AML-193 (cell line): ENCODE results near the gene ARHGAP11B.
"Not testable (repeated sequence)": the region's sequence is repeated elsewhere in the genome, so short reads cannot be mapped to it uniquely, and the experiment has no call there.

Source experiments
- DNase-seq, 2 experiments: peaks; one replicate each; lab custom pipeline; 2025; lab: John Stamatoyannopoulos, UW

ARHGAP11B gene

DNA sequence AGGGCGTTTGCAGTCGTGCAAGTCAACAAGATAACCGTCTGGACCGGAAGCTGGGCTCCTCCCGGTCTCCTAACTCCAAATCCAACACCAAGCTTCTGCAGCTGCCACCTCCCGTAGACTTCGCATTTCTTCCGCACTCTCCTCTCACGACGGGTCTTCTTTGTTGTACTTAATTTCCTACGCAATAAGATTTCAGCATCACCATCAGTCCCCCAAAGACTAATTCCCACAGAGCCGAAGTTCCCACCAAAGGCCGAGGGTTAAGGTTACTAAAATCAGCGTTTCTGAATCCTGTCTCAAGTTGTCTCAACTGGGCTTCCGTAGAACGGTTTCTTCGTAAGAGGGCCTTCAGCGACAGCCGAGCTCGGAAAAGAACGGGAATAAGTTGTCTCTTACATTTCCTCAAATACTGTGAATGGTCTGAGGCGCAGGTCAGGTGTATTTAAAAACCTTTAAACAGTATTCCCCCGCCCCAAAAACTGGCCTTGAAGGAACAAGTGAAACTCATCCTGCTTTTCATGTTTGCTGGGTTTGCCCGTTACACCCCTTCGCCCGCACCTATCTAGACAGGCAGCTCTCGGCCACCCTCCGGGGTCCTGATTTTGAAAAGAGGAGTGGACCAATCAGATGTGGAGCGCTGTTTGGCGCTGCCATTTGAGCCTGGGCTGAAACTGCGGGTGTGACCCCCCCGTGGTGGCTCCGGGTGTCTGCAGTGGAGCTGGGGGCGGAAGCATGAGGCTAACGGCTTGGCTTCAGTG lies at the start of gene ARHGAP11B:
ARHGAP11B (plus strand) TSS at position 693 of the 758 bp plus-strand sequence.
- not testable (repeated sequence) for DNase-seq

DNA sequence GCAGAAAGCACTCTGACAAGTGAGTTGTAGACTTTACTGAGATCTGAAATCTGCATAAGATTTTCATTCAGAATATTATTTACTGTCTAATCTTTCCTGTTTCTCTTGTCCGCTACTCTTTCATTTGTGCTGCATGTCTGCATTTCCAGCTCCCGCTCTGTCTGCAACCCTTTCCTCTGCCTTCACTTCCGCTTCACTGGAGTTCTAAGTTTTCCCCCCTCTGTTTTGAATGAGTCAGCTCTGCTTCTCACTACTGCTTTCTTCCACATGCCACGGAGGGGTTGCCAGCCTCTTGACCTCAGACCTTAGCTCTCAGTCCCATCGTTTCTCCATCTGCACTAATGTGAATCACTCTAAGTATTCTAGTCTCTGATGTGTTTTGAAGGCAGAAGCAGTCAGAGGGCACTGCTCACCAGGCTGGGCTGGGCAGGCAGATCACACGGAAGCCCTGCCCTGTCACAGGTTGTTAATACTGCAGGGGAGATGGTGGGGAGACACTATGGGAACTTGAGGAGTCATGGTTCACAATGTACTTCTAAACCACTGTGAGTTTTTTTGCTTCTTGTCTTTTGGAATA lies 46.4 kb upstream of the ARHGAP11B start:
- not testable (repeated sequence) for DNase-seq

DNA sequence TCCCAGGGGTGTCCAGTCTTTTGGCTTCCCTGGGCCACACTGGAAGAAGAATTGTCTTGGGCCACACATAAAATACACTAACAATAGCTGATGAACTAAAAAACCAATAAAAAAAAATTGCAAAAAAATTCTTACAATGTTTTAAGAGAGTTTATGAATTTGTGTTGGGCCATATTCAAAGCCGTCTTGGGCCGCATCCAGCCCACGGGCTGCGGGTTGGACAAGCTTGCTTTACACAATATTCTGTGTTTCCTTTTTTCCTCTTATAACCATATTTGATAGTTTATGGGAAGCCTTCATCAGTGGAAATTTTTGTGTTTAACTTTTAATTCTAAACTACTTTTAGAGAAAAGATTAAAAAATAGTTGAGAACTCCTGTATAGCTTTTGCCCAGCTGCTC lies 45.2 kb upstream of the ARHGAP11B start:
- not testable (repeated sequence) for DNase-seq

DNA sequence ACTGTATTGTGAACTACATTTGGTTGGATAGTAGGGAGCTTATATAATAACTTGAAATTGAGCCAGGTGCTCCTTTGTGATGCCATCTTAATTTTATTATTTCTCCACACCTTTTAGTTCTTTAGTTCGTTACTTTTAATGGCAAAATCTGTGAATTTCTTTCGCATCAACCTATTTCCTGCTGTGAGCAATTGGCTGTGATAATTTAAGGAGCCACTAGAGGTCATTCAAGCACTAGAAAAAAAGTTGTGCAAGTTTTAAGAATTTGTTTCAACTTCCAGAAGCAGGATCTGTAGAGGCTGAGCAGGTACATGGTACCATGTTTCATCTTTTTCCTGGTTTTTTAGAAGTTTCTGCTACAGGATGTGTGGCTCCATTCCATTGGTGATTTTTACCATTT lies 27.0 kb upstream of the ARHGAP11B start:
- not testable (repeated sequence) for DNase-seq

DNA sequence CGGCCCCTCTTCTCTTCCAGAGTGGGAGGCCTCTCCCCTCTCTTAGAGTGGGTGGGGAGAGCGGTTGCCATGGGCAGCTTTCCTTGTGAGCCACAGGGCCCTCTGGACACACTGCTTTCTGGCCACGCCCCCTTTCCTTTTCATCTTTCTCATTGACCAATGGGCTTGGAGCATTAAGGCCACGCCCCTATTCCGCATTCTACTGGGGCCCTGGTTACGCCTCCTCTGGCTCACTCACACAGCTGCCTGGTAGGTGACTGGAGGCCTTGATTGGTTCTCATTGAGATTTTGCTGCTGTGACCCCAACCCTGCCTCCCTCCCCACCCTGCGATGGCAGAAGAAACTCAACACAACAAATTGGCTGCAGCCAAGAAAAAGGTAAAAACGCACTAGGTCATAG lies 22.1 kb upstream of the ARHGAP11B start, which contains the start of gene GOLGA8H:
GOLGA8H (plus strand) TSS at position 233 of the 400 bp plus-strand sequence; CDS start at position 331, 98 bp downstream.
- not testable (repeated sequence) for DNase-seq

DNA sequence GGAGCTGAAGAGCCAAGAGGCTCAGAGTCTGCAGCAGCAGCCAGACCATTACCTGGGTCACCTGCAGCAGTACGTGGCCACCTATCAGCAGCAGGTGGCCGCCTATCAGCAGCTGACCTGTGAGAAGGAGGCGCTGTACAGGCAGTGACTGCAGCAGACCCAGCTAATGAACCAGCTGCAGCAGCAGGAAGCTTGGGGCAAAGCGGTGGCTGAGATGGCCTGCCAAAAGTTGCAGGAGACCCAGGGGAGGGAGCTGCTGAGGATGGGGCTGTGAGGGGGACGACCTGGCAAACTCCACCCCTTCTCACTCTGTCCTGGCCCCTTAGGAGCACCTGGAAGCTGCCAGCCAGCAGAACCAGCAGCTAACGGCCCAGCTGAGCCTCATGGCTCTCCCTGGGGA lies 13.7 kb upstream of the ARHGAP11B start:
- not testable (repeated sequence) for DNase-seq

DNA sequence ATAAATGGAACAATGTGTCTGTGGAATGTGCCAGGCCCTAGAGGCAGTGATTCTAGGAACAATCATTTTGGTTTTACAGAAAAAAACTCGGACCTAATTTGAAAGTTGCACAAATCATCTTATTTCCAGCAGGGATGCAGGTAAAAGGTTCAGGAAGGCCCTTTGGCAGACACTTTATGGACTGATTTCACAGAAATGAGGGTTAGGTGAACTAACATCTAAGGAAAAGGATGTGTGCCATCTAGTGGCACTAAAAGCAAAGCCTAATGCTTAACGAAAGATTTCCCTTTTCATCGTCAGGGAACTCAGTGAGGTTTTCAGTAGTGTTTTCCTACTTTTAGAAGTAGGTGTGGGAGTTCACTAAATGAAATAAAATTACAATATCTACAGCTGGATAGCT lies 4.6 kb upstream of the ARHGAP11B start:
- not testable (repeated sequence) for DNase-seq

DNA sequence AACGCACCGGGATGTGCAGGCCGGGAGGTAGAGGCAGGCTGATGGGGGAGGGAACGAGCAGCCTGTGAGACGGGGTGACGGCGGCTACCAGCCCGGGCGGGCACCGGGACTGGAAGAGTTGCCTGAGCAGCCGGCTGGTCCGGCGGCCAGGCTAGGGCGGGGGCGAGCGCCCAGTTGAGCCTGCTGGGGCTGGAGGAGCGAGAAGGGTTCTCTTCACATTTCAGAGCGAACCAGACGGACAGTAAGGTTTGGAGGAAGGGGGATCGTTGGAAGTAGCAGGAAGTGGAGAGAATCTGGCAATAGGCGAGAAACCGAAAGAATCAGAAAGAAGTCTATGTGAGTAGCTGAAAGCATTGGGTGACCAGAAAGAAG lies 252 bp downstream of the ARHGAP11B start:
- not testable (repeated sequence) for DNase-seq

DNA sequence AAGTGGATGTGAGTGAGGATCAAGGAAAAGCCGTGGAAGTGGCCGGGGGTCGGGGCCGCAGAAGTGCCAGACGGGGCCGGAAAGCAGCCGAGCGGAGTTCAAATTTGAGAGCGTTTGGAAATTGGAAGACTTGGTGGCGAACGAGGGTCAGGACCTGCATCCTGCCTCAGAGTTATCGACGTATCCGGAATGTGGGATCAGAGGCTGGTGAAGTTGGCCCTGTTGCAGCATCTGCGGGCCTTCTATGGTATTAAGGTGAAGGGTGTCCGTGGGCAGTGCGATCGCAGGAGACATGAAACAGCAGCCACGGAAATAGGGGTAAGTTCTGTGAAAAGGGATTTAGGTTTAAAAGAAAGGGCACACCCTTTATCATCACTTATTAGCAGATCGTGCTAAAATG lies 704 bp downstream of the ARHGAP11B start:
- not testable (repeated sequence) for DNase-seq

DNA sequence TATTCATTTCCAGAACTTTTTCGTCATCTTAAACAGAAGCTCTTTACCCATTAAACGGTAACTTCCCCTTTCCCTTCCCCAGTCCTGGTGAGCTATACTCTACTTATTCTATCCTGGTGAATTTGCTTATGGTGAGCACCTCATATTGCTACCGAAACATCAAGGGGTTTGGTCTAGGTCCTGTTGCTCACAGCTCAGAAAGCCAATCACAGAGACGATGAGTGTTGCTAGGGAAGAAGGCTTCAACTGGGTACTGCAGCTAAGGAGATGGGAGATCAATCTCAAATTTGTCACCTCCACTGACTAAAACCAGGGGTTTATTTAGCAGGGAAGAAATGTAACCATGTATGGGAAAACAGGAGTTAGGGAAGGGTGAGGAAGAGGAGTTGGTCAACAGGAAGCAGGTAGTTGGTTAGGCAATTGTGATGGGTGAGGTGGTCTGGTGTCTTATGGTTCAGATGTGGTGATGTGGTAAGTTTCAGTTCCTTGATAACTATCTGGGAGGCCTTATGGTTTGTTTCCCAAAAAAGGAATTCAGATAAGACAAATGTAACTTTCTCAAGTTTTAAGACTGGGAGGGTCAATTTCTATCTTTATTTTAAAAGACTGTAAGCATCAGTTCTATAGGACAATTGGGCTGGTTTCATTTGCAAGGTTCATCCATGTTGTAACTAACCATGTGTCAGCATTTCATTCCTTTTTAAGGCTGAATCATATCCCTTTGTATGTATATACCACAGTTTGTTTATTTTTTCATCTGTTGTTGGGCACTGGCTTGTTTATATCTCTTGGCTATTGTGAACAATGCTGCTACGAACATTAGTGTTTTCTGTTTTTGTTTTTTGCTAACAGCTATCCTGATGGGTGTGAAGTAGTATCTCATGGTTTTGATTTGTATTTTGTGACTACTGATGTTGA lies 24.3 kb downstream of the ARHGAP11B start:
- DNase-seq: peak in 1 of 2 experiments; percentile 14

DNA sequence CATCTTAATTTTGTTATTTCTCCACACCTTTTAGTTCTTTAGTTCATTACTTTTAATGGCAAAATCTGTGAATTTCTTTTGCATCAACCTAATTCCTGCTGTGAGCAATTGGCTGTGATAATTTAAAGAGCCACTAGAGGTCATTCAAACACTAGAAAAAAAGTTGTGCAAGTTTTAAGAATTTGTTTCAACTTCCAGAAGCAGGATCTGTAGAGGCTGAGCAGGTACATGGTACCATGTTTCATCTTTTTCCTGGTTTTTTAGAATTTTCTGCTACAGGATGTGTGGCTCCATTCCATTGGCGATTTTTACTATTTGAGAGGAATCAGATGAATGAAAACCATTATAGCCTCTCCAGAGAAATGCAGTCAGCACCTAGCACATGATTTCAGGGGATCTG lies 35.2 kb downstream of the ARHGAP11B start:
- DNase-seq: not testable (repeated sequence)

DNA sequence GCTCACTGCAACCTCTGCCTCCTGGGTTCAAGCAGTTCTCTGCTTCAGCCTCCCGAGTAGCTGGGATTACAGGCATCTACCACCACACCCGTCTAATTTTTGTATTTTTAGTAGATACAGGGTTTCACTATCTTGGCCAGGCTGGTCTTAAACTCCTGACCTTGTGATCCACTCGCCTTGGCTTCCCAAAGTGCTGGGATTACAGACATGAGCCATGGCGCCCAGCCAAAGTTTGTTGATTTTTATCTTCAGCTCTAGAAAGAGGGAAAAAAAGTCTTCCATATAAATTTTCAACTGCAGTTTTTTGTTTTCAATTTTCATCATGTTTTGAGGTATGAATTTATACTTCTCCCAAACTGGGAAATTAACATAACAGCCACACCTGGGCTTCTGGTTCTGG lies 43.7 kb downstream of the ARHGAP11B start:
- DNase-seq: not testable (repeated sequence)

DNA sequence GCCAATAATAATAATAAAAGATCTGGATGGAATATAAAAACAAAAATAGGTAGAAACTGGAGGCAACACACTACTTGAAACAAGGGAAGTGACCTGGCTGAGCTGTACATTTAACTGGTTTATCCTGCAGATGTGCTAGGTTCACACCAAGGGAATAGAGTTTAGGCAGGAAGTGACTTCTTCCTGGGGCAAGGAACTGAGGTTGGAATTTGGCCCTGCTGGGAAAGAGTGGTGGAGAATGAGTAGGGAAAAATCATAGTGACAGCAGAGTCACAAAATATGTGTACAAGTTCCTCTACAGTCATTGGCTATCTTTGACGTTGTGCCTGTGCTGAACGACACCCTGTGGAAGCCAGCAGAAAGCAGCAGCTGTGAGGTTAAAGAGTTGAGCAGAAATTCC lies 44.1 kb downstream of the ARHGAP11B start:
- DNase-seq: no peak

DNA sequence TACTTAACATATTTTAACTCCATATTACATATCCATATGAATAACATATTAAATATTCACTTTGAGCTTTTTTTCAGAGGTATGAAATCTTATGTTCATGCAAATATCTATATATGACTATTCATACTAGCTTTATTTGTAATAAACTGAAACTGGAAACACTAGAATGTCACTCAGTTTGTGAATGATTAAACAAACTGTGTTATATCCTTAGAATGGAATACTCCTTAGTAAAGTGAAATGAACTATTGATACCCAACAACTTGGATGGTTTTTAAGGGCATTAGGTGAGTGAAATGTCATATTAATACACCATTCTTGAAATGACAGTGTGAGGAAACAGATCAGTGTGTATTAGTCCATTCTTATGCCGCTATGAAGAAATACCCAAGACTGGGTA lies 45.4 kb downstream of the ARHGAP11B start:
- DNase-seq: no peak

DNA sequence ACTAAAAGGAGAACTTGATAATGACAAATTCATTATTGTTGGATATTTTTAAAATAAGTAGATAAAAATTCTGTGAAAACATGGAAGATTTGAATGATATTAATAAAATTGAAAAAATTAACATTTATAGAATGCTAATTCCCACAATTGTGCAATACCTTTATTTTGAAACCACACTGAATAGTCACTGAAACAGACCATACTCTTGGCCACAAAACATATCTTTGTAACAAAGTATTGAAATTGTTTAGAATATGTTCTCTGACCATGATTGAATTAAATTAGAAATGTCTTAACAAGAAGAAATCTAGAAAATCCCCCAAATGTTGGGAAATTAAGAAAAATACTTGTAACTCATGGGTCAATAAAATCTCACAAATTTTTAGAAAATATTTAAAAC lies 49.2 kb downstream of the ARHGAP11B start:
- DNase-seq: no peak

DNA sequence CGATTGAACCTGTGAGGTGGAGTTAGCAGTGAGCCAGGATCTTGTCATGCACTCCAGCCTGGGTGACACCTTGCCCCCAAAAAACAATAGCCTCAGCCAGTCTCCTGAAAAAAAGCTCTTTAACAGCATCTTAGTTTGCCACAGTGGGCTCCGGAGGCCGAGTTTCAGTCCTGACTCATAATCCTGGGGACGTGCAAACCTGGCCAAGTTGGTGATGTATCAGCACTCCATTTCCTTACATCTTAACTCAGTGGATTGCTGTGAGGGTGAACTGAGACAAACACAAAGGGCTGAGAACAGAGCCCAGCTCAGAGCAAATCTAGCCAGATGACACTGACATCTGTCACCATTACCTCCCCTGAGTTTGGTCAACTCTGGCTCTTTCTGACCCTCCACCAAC lies 50.0 kb downstream of the ARHGAP11B start:
- not testable (repeated sequence) for DNase-seq

DNA sequence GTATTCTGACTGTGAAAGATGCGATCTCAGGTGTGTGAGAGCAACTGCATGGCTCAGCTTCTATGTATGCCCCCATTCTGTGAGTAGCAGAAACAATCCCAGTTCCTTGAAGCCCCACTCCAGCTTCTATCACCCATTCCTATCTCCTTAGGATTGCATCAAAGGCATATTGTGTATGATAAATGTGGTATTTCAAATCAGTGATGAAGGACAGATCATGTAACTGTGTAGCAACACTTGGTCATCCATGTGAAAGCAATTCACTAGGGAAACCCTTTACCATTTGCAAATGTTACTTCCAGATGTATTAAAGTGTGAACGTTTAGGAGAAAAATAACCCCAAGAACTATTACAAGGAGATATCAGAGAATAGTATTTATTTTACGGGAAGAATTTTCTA lies 55.1 kb downstream of the ARHGAP11B start:
- not testable (repeated sequence) for DNase-seq

DNA sequence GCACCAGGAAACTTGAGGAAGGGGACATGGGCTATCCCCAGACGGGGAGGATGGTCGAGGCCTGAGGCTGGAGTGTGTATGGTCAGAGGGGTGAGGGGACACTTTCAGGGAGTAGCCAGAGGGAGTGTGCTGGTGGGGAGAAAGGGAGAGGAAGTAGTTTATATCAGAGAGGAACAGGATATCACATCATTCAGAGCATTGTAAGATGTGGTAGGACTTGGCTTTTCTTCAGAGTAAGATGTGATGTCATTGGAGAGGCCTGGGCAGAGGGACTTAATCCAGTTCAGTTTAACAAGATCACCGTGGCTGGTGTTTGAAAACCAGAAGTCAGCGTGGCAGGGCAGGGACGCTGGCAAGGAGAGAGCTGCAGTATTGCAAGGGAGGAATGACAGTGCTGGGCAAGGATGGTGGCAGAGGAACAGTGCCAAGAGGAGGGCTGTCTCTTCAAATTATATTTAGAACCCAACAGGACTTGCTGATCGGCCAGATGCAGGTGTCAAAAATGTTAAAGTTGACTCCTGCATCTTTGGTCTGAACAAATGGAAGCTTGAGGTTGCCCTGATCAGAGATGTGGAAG lies 59.9 kb downstream of the ARHGAP11B start:
- DNase-seq: peak in 1 of 2 experiments; percentile 11

DNA sequence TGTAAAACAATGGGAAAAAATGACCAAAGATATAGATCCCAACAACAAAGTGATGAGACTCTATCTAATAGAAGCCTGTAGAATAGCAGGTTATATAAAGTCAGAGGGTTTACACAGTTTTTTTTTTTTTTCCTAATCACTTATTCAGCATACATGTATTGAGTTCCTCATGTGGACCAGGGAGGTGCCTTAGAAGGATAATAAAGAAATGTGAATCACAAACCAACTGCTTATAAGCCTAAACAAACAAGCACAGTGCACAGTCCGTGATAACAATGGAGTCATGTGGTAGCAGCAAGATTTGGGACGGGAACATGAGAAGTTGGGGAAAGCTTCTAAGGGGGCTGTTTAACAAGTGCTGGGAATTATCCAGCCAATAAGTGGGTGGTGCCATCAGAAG lies 60.7 kb downstream of the ARHGAP11B start:
- not testable (repeated sequence) for DNase-seq
